Measurements from ENCODE around the gene RBM43.

- TF ChIP-seq CTCF (IDR thresholded peaks at IDR 0.05) (no peak), POLR2AphosphoS5 (IDR thresholded peaks at IDR 0.05) (no peak), POLR2A (IDR thresholded peaks at IDR 0.05) (no peak)
These were observed 55.2 kb downstream of the RBM43 start for GRCh38 chr2:151206446-151206968.
